ENCODE data around the gene FEZ2. TPM values are rescaled to one million over a fixed set of nuclear protein-coding genes. Genes with fewer than 3 reads are reported as not detected.

Gene FEZ2
- total RNA-seq, 2 donors from 2014 or later = 34.3 to 50.0 TPM

- no peaks in the 10 kb centered on the region for H3K36me3 ChIP-seq
- no peak overlapping the region for H3K9ac ChIP-seq (ENCODE audit: low read depth in 2 of 2, low read length in 2 of 2)
- intact Hi-C loops (cut with DNase I) = no loop called here
- no peak for DNase-seq
- no peaks in the 10 kb centered on the region for H3K4me1 ChIP-seq
- H3K27me3 ChIP-seq = no peaks in the 10 kb centered on the region
- no peak overlapping the region for H3K4me3 ChIP-seq
- no peak overlapping the region for H3K27ac ChIP-seq
- TF ChIP-seq CTCF (IDR thresholded peaks at IDR 0.05) = no peak
- H3K9me3 ChIP-seq = no peaks in the 10 kb centered on the region
Observed at GRCh38 chr2:36555789-36556188, 42.2 kb downstream of the FEZ2 start.

GRCh38 chr2:36554531-36554930 is 43.4 kb downstream of the FEZ2 start:
- no peak overlapping the region for H3K27ac ChIP-seq
- TF ChIP-seq CTCF (IDR thresholded peaks at IDR 0.05) = no peak
- no peak overlapping the region for H3K4me3 ChIP-seq
- no peak overlapping the region for H3K9ac ChIP-seq (ENCODE audit: low read depth in 2 of 2, low read length in 2 of 2)
- no peaks in the 10 kb centered on the region for H3K4me1 ChIP-seq
- intact Hi-C loops (cut with DNase I) = no loop called here
- DNase-seq = no peak
- H3K27me3 ChIP-seq = no peaks in the 10 kb centered on the region
- H3K9me3 ChIP-seq = no peaks in the 10 kb centered on the region
- peaks cover 4% of the 10 kb centered on the region for H3K36me3 ChIP-seq

GRCh38 chr2:36553683-36554082 is 44.3 kb downstream of the FEZ2 start:
- no peak for DNase-seq
- Histone ChIP-seq H3K27me3 (no peaks in the 10 kb centered on the region), H3K9me3 (no peaks in the 10 kb centered on the region), H3K4me3 (no peak overlapping the region), H3K27ac (no peak overlapping the region), H3K4me1 (no peaks in the 10 kb centered on the region), H3K36me3 (peaks cover 5% of the 10 kb centered on the region), H3K9ac (ENCODE audit: low read depth in 2 of 2, low read length in 2 of 2) (no peak overlapping the region)
- intact Hi-C loops (cut with DNase I) = no loop called here
- TF ChIP-seq CTCF (IDR thresholded peaks at IDR 0.05) = no peak

GRCh38 chr2:36550006-36550405 is 48.0 kb downstream of the FEZ2 start:
- peaks cover 8% of the 10 kb centered on the region for H3K36me3 ChIP-seq

GRCh38 chr2:36549165-36549574 is 48.8 kb downstream of the FEZ2 start:
- Histone ChIP-seq H3K4me1 (no peaks in the 10 kb centered on the region), H3K36me3 (peaks cover 8% of the 10 kb centered on the region), H3K27me3 (no peaks in the 10 kb centered on the region), H3K9me3 (no peaks in the 10 kb centered on the region), H3K27ac (no peak overlapping the region), H3K4me3 (no peak overlapping the region), H3K9ac (ENCODE audit: low read depth in 2 of 2, low read length in 2 of 2) (no peak overlapping the region)
- TF ChIP-seq CTCF (IDR thresholded peaks at IDR 0.05) = no peak
- DNase-seq = no peak
- intact Hi-C loops (cut with DNase I) = loop anchor here (10.0 kb wide), 1 partner anchor 116 kb away; no protein-coding TSS in a partner anchor

More at GRCh38 chr2:36550006-36550405, 48.0 kb downstream of the FEZ2 start:
- no peaks in the 10 kb centered on the region for H3K27me3 ChIP-seq
- H3K9ac ChIP-seq (ENCODE audit: low read depth in 2 of 2, low read length in 2 of 2) = no peak overlapping the region
- no peaks in the 10 kb centered on the region for H3K9me3 ChIP-seq
- no peak overlapping the region for H3K4me3 ChIP-seq
- no peak for DNase-seq
- no peak overlapping the region for H3K27ac ChIP-seq
- intact Hi-C loops (cut with DNase I) = no loop called here
- no peaks in the 10 kb centered on the region for H3K4me1 ChIP-seq
- no peak for TF ChIP-seq CTCF (IDR thresholded peaks at IDR 0.05)
